HuH-7 (cell line): ENCODE measurements around the gene TBC1D9.

Experiments used
- DNase-seq: peaks from one replicate; pipeline ENCODE4 v3.0.0; 2011; ENCODE audit warnings: low spot score

TBC1D9 gene

GRCh38 chr4:140645614-140646412 is 110.4 kb downstream of the TBC1D9 start:
- no peak for DNase-seq

- DNase-seq = no peak
Observed at GRCh38 chr4:140645196-140645595, 111.0 kb downstream of the TBC1D9 start.

- DNase-seq = no peak
Observed at GRCh38 chr4:140644470-140645185, 111.6 kb downstream of the TBC1D9 start.

- DNase-seq = no peak
Observed at GRCh38 chr4:140643571-140644055, 112.6 kb downstream of the TBC1D9 start.

- DNase-seq = no peak
Observed at GRCh38 chr4:140642674-140643437, 113.3 kb downstream of the TBC1D9 start.

GRCh38 chr4:140641789-140642439 is 114.3 kb downstream of the TBC1D9 start:
- DNase-seq = peak; percentile 54

GRCh38 chr4:140641105-140641555 is 115.1 kb downstream of the TBC1D9 start:
- peak; percentile 43 for DNase-seq

- no peak for DNase-seq
Observed at GRCh38 chr4:140640150-140640748, 115.9 kb downstream of the TBC1D9 start.

- no peak for DNase-seq
Observed at GRCh38 chr4:140639066-140639465, 117.1 kb downstream of the TBC1D9 start.

- no peak for DNase-seq
Observed at GRCh38 chr4:140637836-140638235, 118.3 kb downstream of the TBC1D9 start.

- DNase-seq = peak; percentile 73
Observed at GRCh38 chr4:140635606-140636005, 120.6 kb downstream of the TBC1D9 start.

GRCh38 chr4:140633951-140634350 is 122.2 kb downstream of the TBC1D9 start:
- no peak for DNase-seq

- DNase-seq = no peak
Observed at GRCh38 chr4:140633124-140633523, 123.1 kb downstream of the TBC1D9 start.

GRCh38 chr4:140630246-140630645 is 125.9 kb downstream of the TBC1D9 start:
- DNase-seq = no peak

- no peak for DNase-seq
Observed at GRCh38 chr4:140628016-140628415, 128.2 kb downstream of the TBC1D9 start.

GRCh38 chr4:140626661-140627376 is 129.4 kb downstream of the TBC1D9 start:
- no peak for DNase-seq

- no peak for DNase-seq
Observed at GRCh38 chr4:140622333-140622958, 133.7 kb downstream of the TBC1D9 start.

GRCh38 chr4:140621161-140621560 is 135.0 kb downstream of the TBC1D9 start:
- DNase-seq = no peak

- DNase-seq = no peak
Observed at GRCh38 chr4:140617499-140618248, 138.5 kb downstream of the TBC1D9 start.

- DNase-seq = peak; percentile 27
Observed at GRCh38 chr4:140615451-140615850, 140.7 kb downstream of the TBC1D9 start.
